Spleen (tissue), 7 donors: Measurements from ENCODE around the gene AP1AR.

Source experiments
- POLR2A ChIP-seq, 3 donors: fragments of 450-650 bp; IDR thresholded peaks; one replicate each; pipeline ENCODE4 v1.5.1; 2017; ENCODE audit warnings: antibody characterized with exemption in 3 of 3, mild to moderate bottlenecking in 1 of 3
- TF ChIP-seq, protein P1 (sequence below), 11 experiments: fragments of 200-600 bp in 7 of 11; fragments of 450-650 bp in 4 of 11; sonication (generic) in 4 of 11; IDR thresholded peaks in 8 of 11; conservative IDR thresholded peaks in 3 of 11; 1 replicate in 7 of 11; 2 replicates in 4 of 11; pipeline versions ENCODE4 v1.4.0 to v1.8.0; 2016 to 2021; ENCODE audit warnings: antibody characterized with exemption in 11 of 11, inconsistent platforms in 4 of 11, mild to moderate bottlenecking in 1 of 11
- donor health status: DM: no; HTN: no; CAD: no; lungs with moderate emphysema.
- donor health status: DM: no; HTN: no; CAD: no.
- donor health status: DM: no; HTN: no; CAD: no.

DNA sequence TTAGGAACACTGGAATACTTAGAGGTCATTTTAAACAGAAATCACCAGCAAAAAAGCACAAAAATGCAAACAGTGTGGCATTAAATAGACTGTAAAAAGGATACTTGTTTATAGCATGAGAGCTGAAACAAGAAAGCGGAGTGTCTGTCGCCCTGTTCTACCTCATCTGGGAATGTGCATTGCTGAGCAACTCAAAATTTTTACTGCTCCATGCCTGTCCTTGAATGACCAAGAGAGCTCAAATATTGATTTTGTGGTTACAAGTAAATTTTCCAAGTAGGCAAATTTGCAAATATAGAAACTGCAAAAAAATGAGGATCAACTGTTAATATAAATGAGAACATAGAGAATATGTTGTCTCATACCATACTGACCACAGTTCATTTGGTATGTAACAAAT, 25.5 kb downstream of the AP1AR start:
- TF ChIP-seq, protein P1, sequence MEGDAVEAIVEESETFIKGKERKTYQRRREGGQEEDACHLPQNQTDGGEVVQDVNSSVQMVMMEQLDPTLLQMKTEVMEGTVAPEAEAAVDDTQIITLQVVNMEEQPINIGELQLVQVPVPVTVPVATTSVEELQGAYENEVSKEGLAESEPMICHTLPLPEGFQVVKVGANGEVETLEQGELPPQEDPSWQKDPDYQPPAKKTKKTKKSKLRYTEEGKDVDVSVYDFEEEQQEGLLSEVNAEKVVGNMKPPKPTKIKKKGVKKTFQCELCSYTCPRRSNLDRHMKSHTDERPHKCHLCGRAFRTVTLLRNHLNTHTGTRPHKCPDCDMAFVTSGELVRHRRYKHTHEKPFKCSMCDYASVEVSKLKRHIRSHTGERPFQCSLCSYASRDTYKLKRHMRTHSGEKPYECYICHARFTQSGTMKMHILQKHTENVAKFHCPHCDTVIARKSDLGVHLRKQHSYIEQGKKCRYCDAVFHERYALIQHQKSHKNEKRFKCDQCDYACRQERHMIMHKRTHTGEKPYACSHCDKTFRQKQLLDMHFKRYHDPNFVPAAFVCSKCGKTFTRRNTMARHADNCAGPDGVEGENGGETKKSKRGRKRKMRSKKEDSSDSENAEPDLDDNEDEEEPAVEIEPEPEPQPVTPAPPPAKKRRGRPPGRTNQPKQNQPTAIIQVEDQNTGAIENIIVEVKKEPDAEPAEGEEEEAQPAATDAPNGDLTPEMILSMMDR (IDR thresholded peaks at IDR 0.05 in 8 of 11, conservative IDR thresholded peaks at IDR 0.05 in 3 of 11) = no peak
- no peak for TF ChIP-seq POLR2A (IDR thresholded peaks at IDR 0.05)
